NCI-H1694 (cell line): ENCODE results near the gene WFDC10A.
A peak's percentile ranks its signal among the peaks of the same experiment; 100 is the strongest.
"Not testable (repeated sequence)": the region's sequence is repeated elsewhere in the genome, so short reads cannot be mapped to it uniquely, and the experiment has no call there.

Experiments used
- DNase-seq: peaks from one replicate; lab custom pipeline; 2025; lab: John Stamatoyannopoulos, UW

The WFDC10A gene

DNA sequence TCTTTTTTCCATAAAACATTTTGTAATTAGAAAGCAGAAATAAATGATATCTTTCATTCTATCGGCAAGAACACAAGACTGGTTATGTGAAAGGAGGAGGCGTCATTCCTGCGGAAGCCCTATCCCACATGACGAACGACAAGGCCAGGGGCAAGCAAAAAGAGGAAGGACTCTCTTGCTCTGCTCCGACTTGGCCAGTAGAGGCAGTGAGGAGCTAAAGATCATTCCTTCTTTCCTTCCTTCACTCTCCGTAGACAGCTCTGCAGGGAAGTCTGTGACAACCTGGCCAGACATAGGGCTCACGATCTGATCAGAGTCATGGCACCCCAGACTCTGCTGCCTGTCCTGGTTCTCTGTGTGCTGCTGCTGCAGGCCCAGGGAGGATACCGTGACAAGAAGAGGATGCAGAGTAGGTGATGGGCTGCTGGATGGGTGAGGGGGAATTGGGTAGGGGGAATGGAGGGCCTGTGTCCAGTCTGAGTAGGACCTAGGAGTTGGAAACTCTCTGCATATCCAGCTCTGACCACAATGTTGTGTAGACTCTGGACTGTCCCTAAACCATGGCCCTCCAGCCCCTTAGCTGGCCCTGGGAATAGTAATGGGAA is at the start of gene WFDC10A:
Gene WFDC10A, plus strand, starts transcription at position 244 of the 605 bp plus-strand sequence. Its CDS starts 75 bp downstream, at position 319.
- DNase-seq = no peak

DNA sequence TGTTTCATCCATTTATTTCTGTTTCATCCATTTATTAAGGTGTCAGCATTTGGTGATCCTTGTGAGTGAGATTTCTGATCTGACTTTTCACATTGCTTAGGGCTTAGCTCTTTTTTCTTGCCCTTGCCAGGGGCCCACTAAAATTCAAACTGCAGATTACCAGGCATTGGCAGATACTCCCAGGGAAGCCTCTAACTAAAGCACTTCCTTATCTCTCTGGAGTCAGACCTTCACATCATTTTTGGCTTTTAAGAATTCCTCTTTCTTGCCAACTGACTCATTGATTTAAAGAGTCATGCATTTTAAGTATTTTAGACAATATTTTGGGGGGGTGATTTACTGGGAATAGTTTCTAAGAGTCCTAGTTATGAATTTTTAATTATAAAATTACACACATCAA is 47.8 kb upstream of the WFDC10A start:
- no peak for DNase-seq

DNA sequence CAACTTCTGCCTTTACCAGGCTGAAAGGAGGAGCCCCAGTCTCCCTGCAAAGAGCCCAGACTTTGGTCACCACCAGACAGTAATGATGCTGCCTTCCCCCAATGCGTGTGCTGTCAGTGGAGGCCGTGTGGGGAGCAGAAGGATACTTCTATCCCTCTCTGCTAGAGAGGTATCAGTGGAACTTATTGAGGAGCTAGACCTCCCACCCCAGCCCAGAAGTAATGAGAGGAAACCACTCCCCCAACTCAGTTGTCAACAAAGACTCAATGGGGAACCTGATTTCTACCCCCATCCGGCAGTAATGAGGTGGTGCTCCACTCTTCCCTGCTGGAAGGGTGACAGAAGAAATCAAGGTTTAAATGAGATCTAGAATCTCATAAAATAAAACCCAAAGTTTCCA is 46.0 kb upstream of the WFDC10A start:
- DNase-seq = no peak

DNA sequence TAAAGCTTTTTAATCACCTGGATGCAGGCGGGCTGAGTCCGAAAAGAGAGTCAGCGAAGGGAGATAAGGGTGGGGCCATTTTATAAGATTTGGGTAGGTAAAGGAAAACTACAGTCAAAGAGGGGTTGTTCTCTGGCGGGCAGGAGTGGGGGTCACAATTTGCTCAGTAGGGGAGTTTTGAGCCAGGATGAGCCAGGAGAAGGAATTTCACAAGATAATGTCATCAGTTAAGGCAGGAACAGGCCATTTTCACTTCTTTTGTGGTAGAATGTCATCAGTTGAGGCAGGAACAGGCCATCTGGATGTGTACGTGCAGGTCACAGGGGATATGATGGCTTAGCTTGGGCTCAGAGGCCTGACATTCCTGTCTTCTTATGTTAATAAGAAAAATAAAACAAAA is 45.2 kb upstream of the WFDC10A start:
- DNase-seq = not testable (repeated sequence)

DNA sequence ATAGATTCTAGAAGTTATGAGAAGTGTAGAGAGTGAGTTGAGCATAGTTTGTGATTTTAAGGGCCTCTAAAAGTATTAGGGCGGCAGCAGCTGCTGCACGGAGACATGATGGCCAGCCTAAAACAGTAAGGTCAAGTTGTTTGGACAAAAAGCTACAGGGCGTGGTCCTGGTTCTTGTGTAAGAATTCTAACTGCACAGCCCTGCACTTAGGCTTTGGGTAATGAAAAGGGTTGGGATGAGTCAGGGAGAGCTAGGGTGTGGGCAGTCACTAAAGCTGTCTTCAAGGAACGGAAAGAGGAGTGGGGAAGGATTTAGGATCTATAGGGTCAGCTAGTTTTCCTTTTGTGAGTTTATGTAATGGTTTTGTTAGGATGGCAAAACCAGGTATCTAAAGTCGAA is 43.6 kb upstream of the WFDC10A start:
- not testable (repeated sequence) for DNase-seq

DNA sequence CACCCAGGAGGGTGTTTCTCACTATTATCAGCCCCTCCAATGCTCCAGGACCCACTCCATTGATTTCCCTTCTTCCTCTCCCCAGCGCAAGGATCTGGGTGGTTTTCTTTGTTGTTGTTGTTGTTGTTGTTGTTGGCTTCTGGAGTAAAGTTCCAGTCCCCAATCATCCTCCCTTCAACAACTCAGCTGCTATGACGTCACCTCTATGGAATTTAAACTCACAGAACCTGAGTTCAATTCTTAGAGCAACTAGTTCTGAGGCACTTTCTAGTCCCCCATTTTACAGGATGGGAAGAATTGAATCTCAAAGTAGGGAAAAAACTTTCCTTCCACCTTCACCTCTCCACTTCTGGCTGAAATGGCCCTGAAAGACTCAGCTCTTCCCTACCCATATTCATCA is 40.7 kb upstream of the WFDC10A start:
- no peak for DNase-seq

DNA sequence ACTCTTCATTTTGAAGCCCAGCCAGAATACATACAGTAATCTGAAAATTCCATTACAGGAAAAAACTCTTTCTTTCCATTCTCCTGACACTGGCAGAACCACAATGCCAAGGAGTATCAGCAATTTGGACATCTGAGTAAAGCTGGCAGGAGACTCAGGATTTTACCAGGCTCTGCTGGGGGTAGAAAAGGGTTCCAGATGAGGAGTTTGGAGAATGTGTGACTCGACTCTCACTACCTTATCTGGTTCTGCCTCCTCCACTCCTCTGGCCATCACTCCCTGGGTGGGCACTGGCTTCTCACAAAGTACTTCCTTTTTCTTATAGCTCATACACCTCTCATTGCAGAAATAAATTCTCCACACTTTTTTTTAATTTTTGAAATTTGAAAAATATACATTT is 39.8 kb upstream of the WFDC10A start:
- no peak for DNase-seq

DNA sequence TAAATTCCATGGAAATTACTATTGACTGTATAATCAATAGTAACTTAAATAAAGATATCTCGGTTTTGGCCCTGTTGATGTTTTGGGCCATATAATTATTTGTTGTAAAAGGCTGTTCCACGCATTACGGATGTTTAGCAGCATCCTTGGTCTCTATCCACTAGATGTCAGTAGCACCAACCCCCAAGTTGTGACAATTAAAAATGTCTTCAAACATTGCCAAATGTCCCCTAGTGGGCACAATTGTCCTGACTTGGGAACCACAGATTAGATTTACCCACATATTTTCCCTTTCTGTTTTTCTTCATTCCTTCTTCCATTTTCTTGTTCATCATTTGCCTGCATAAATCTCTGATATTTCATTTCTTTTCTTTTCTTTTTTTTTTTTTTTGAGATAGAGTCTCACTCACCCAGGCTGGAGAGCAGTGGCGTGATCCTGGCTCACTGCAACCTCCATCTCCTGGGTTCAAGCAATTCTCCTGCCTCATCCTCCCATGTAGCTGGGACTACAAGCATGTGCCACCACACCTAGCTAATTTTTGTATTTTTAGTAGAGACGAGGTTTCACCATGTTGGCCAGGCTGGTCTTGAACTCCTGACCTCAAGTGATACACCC is 36.9 kb upstream of the WFDC10A start:
- peak; percentile 57 for DNase-seq

DNA sequence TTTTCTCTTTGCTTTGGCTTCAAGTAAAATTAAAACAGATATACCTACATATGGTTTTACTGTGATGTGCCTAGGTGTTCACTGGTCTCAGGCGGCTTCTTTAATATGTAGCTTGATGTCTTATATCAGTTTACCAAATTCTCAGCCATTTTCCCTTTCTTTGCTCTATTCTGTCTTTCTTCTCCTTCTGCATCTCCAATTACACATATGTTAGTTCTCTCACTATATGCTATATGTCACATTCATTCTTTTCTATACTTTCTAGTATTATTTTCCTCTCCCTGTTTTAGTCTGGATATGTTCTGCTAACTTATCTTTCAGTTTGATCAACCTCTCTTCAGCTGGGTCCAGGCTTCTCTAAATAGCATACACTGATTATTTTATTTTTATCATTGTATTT is 36.0 kb upstream of the WFDC10A start:
- DNase-seq = no peak

DNA sequence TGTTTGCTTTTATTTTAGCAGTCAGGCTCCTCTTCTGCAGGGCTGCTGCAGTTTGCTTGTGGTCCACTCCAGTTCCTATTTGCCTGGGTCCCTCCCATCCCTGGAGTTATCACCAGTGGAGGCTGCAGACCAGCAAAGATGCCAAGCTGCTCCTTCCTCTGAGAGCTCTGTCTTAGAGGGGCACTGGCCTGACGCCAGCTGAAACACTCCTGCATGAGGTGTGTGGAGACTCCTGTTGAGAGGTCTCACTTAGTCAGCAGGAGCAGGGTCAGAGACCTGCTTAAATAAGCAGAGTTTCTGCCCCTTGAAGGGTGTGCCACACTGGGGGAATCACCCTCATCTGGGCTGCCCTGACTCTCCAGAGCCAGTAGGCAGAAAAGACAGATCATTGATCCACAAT is 34.3 kb upstream of the WFDC10A start:
- DNase-seq = no peak

DNA sequence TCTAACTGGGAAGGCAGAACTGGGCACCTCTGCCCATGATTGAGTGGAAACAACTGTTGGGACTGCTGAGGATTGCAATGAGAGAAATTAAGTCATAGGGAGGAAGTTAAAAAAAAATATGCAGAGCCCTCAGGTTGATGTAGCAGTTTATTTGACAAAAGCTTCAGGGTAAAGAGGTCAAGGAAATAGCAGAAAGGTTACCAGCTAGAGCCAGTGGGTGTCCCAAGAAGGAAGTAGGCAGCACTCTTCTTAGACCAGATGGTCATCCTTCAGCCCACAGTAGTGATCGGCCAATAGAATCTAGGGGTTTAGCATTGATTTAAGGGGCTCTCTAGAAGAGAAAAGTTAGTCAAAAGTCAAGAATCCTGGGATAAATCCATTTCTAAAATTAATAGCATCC is 21.7 kb upstream of the WFDC10A start:
- no peak for DNase-seq

DNA sequence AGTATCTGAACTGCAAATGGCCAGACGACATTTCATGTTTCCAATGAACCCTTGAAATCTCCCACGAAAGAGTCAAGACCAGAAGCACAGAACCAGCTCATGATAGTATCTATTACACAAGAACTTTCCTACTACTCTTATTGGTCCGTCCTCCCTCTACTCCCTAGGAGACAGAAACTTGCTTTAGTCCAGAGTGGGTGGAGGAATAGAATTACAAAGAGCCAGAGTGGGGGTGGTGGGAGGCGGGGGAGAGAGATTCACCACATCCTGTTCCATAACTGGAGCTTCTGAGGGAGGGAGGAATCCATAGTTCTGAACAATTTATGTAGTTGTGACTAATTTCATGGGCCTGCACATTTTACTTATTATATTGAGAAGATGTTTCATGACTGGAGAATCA is 18.5 kb upstream of the WFDC10A start:
- no peak for DNase-seq

DNA sequence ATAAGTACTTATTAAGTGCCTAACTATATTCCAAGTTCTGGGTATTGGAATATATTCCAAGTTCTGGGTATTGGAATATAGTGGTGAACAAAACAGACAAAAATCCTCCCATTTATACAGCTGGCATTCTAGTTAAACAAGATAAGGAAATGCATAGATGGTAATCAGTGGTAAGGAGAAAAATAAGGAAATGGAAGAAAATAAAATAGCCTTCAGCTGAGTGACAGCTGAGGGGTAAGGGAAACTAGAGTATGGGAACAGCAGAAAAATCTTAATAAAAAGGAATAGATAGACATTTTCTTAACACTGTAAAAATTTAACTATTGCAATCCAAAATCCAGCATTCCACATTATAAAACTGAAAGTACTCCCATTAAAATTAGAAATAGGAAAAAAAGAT is 17.2 kb upstream of the WFDC10A start:
- DNase-seq = no peak

DNA sequence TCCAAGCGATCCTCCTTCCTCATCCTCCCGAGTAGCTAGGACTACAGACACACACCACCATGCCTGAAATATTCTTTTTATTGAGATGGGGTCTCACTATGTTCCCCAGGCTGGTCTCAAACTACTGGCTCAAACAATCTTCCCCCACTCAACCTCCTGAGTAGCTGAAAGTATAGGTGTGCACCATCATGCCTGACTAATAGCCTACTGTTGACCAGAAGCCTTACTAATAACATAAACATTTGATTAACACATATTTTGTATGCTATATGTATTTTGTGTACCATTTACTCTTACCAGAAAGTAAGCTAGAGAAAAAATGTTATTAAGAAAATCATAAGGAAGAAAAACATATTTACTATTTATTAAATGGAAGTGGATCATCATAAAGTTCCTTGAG is 11.9 kb upstream of the WFDC10A start:
- DNase-seq = no peak

DNA sequence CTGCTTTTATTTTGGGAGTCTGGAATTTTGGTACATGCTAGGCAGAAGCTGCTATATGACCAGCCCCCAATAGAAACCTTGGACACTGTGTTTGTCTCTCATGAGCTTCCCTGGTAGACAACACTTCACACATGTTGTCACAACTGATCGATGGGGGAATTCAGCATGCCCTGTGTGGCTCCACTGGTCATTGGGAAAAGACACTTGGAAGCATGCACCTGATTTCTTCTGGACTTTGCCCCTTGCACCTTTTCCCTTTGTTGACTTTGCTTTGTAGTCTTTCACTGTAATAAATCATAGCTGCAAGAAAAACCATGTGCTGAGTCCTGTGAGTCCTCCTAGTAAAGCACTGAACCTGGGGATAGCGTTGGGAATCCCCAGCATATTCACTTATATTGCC is 7.9 kb upstream of the WFDC10A start:
- no peak for DNase-seq

DNA sequence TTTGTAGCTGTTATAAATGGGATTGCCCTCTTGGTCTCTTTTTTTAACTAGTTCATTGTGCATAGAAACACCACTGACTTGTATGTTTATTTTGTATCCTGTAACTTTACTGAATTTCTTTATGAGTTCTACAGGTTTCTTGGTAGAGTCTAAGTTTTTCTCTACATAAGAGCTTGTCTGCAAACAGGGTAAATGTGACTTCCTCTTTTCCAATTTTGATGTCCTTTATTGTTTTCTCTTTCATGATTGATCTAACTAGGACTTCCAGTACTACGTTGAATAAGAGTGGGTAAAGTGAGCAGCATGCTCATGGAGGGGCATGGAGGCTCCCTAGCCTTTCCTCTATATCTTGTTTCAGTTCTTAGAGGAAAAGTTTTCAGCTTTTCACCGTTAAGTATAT is 3.0 kb upstream of the WFDC10A start:
- no peak for DNase-seq

DNA sequence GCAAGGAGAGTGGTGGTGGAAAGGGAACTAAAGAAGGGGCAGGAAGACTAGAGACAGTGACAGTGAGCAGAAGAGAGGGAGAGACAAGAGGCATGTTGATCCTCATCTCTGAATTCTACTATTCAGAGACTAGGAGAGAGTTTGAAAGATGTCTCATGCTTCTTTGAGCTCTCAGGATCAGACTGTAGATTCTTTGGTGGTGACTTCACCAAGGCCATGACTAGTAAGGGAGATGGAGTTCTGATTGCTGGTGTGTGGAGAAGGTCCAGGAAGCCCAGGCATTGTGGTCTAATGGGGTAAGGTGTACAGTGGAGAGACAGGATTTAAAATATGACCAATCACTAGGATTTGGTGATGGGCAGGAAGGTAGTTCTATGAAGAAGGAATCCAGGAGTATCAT is 832 bp downstream of the WFDC10A start:
- no peak for DNase-seq

DNA sequence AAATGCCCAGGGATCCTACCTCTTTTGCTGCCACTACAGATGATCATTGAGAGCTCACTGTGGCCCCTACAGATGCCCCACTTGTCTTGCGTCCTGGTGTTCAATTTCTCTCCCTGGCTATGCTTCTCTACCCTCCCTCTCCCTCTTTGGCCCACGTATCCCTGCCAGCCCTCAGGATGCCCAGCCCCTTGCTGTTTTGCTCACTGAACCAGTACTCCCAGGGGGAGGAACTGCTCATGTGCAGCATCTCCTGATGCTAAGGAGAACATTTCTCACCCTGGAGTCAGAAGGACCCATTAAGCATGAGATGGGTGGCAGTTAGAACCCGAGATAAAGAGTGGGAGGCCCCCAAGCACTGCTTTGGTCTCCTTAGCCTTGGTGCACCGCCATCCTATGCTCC is 1.6 kb downstream of the WFDC10A start, which contains the start of gene WFDC9:
Gene WFDC9, minus strand, starts transcription at position 101 of the 400 bp plus-strand sequence. CDS start 21,103 bp downstream, outside the sequence.
- no peak for DNase-seq

DNA sequence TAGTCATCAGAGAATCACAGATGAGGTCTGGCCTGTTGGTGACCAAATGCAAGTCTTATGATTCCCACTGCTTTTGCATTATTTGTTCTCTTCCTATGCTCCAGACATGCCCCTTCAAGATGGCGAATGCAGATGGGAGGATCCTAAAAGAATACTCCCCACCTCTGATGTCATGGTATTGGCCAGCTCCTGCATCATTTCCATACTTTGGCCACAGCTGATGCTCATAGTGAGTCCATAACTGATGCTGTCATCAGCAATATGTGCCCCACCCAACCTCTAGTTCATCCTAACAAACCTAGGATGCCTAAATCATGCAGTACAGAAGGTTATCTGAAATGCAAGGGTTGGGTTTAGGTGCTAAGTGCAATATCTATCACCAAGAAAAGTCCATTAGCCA is 7.0 kb downstream of the WFDC10A start:
- no peak for DNase-seq

DNA sequence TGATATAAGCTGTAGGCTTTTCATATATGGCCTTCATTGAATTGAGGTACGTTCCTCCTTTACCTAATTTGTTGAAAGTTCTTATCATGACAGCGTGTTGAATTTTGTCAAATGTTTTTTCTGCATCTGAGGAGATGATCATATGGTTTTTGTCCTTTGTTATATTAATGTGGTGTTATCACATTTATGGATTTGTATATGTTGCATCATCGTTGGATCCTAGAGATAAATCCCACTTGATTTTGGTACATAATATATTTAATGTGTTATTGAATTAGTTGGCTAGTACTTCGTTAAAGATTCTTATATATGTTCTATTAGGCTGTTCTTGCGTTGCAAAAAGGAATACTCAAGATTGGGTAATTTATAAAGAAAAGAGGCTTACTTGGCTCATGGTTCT is 10.1 kb downstream of the WFDC10A start:
- no peak for DNase-seq

DNA sequence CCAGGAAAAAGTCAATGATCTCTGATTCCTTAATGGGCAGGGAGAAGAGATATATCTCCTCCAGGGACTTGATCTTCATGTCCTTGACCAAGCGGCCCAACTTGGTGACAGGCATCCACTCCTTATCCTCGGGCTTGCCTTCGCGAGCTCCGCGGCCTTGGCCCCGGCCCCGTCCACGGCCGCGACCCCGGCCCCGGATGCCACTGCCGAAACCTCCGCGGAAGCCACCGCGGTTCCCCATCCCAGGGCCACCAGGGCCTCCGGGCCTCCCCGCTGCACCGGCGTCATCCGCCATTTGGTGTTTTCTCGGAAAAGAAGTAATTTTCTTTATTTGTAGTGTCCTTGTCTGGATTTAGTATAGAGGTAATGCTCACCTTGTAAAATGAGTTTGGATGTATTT is 11.5 kb downstream of the WFDC10A start:
- not testable (repeated sequence) for DNase-seq

DNA sequence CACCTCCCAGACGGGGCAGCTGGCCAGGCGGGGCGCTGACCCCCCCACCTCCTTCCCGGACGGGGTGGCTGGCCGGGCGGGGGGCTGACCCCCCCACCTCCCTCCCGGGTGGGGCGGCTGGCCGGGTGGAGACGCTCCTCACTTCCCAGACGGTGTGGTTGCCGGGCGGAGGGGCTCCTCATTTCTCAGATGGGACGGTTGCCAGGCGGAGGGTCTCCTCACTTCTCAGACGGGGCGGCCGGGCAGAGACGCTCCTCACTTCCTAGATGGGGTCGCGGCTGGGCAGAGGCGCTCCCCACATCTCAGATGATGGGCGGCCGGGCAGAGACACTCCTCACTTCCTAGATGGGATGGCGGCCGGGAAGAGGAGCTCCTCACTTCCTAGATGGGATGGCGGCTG is 16.3 kb downstream of the WFDC10A start:
- not testable (repeated sequence) for DNase-seq

DNA sequence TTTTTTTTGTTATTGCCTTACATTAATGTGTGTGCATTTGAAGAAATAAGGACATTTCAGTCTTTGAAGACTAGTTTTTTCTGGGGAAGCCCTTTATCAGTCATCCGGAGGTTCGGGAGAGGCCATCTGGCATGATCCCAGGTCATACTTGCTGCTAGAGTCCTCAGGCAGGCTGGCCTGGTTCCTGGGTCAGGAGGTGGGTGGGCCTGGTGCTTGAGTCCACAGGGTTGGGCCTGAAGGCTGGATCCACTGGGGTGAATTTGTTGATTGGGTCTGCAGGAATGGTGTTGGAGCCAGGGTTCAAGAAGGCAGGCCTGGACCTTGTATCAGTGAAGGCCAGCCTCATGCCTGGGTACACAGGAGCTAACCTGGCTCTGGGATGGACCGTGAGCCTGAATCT is 17.3 kb downstream of the WFDC10A start:
- no peak for DNase-seq

DNA sequence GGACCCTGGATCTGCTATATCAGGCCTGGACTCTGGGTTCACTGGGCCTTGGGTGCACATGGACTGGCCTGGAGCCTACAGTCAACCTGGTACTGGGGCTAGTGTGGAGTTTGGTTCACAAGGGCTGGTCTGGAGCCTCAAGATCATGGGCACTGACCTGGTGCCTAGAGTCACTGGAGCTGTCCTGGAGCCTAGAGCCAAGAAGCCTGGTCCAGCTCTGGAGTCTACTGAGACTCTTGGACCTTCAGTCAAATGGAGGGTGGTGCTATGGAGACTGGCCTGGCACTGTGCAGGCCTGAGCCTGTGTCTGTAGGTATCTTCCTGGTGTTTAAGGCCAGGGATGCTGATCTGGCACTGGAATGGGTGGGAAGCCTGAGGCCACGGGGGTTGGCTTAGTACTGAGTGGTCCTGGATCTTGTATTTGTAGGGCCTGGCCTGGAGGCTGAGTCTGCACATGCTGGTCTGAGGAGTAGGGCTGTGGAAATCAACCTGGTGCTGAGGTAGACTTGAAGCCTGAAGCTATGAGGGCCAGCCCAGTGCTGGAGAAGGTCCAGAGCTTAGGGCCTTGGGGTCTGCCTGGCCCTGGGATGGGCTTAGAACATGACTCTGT is 18.0 kb downstream of the WFDC10A start:
- DNase-seq = no peak
